HEK293 (cell line): ENCODE results near the gene UGT2B7.
"Not testable (repeated sequence)": the region's sequence is repeated elsewhere in the genome, so short reads cannot be mapped to it uniquely, and the experiment has no call there.

Source experiments
- CTCF ChIA-PET: fragments of 350-600 bp; formaldehyde crosslinking; extraction: SDS; loops from one replicate; lab custom pipeline; 2021; ENCODE audit warnings: antibody characterized with exemption; lab: Yijun Ruan, JAX
- POLR2A ChIA-PET: fragments of 300-600 bp; formaldehyde crosslinking; extraction: SDS; loops from one replicate; lab custom pipeline; 2020; ENCODE audit warnings: antibody characterized with exemption, inconsistent platforms; lab: Yijun Ruan, JAX
- H3K27ac ChIP-seq: fragments of 200-500 bp; sonication (Bioruptor generic); 2 replicates; pipeline ENCODE4 v1.5.1; 2014; ENCODE audit warnings: low read depth, low read length, control low read depth, inconsistent platforms; ENCODE audit errors: extremely low read depth
- H3K36me3 ChIP-seq, 2 experiments: fragments of 200-500 bp in 1 of 2; sonication (Bioruptor generic) in 1 of 2; 1 replicate in 1 of 2; 2 replicates in 1 of 2; pipeline ENCODE4 v1.5.1; 2014 to 2017; ENCODE audit warnings: inconsistent platforms in 2 of 2, low read length in 2 of 2; ENCODE audit not compliant: control insufficient read depth in 2 of 2, insufficient read depth in 1 of 2
- H3K4me1 ChIP-seq: fragments of 200-500 bp; sonication (Bioruptor generic); 2 replicates; pipeline ENCODE4 v1.5.1; 2014; ENCODE audit warnings: mild to moderate bottlenecking, low read length, inconsistent platforms; ENCODE audit not compliant: control insufficient read depth, insufficient read depth
- H3K4me3 ChIP-seq: 2 replicates; pipeline ENCODE4 v1.5.1; 2011; ENCODE audit warnings: low read depth, mild to moderate bottlenecking, control low read depth, low read length, moderate library complexity
- H3K9me3 ChIP-seq: fragments of 200-500 bp; sonication (Bioruptor generic); 2 replicates; pipeline ENCODE4 v1.5.1; 2014; ENCODE audit warnings: low read depth, low read length, inconsistent platforms; ENCODE audit not compliant: control insufficient read depth, insufficient read depth
- BCL11B ChIP-seq: fragments of 450-650 bp; formaldehyde crosslinking; IDR thresholded peaks from 2 replicates; pipeline ENCODE4 v1.5.1; 2016; ENCODE audit warnings: low read depth, missing biosample characterization, missing genetic modification characterization
- INSM2 ChIP-seq: fragments of 450-650 bp; formaldehyde crosslinking; IDR thresholded peaks from 2 replicates; pipeline ENCODE4 v1.5.1; 2016; ENCODE audit warnings: missing biosample characterization, missing genetic modification characterization
- SP2 ChIP-seq: fragments of 450-650 bp; formaldehyde crosslinking; IDR thresholded peaks from 2 replicates; pipeline ENCODE4 v1.5.1; 2016; ENCODE audit warnings: missing biosample characterization, missing genetic modification characterization
- ZBTB1 ChIP-seq: fragments of 450-650 bp; formaldehyde crosslinking; IDR thresholded peaks from 2 replicates; pipeline ENCODE4 v1.5.1; 2016; ENCODE audit warnings: missing biosample characterization, missing genetic modification characterization
- ZEB2 ChIP-seq: fragments of 450-650 bp; formaldehyde crosslinking; IDR thresholded peaks from 2 replicates; pipeline ENCODE4 v1.5.1; 2016; ENCODE audit warnings: missing biosample characterization, missing genetic modification characterization
- ZFP3 ChIP-seq: fragments of 450-650 bp; formaldehyde crosslinking; IDR thresholded peaks from 2 replicates; pipeline ENCODE4 v1.5.1; 2016; ENCODE audit warnings: low read depth, missing biosample characterization, missing genetic modification characterization
- ZFP37 ChIP-seq: fragments of 450-650 bp; formaldehyde crosslinking; IDR thresholded peaks from 2 replicates; pipeline ENCODE4 v1.5.1; 2016; ENCODE audit warnings: missing biosample characterization, missing genetic modification characterization
- ZNF132 ChIP-seq: fragments of 450-650 bp; formaldehyde crosslinking; IDR thresholded peaks from 2 replicates; pipeline ENCODE4 v1.5.1; 2017; ENCODE audit warnings: missing biosample characterization, missing genetic modification characterization, borderline replicate concordance
- ZNF148 ChIP-seq: fragments of 450-650 bp; formaldehyde crosslinking; IDR thresholded peaks from 2 replicates; pipeline ENCODE4 v1.5.0; 2017; ENCODE audit warnings: missing biosample characterization, missing genetic modification characterization, borderline replicate concordance
- ZNF248 ChIP-seq: fragments of 450-650 bp; formaldehyde crosslinking; IDR thresholded peaks from 2 replicates; pipeline ENCODE4 v1.5.1; 2017; ENCODE audit warnings: missing biosample characterization, missing genetic modification characterization
- ZNF266 ChIP-seq: fragments of 450-650 bp; formaldehyde crosslinking; IDR thresholded peaks from 2 replicates; pipeline ENCODE4 v1.5.1; 2016; ENCODE audit warnings: missing biosample characterization, missing genetic modification characterization, low read depth
- ZNF37A ChIP-seq: fragments of 450-650 bp; IDR thresholded peaks from 2 replicates; pipeline ENCODE4 v1.5.1; 2018; ENCODE audit warnings: missing biosample characterization, missing genetic modification characterization
- ZNF391 ChIP-seq: fragments of 450-650 bp; formaldehyde crosslinking; IDR thresholded peaks from 2 replicates; pipeline ENCODE4 v1.5.1; 2016; ENCODE audit warnings: low read depth, missing biosample characterization, missing genetic modification characterization, borderline replicate concordance
- ZNF624 ChIP-seq: fragments of 450-650 bp; formaldehyde crosslinking; IDR thresholded peaks from 2 replicates; pipeline ENCODE4 v1.5.1; 2017; ENCODE audit warnings: missing biosample characterization, missing genetic modification characterization
- ZNF692 ChIP-seq: fragments of 450-650 bp; formaldehyde crosslinking; IDR thresholded peaks from 2 replicates; pipeline ENCODE4 v1.5.1; 2016; ENCODE audit warnings: missing biosample characterization, missing genetic modification characterization
- ZNF76 ChIP-seq: fragments of 450-650 bp; formaldehyde crosslinking; IDR thresholded peaks from 2 replicates; pipeline ENCODE4; 2016; ENCODE audit warnings: low read depth, missing biosample characterization, missing genetic modification characterization, borderline replicate concordance
- ZSCAN18 ChIP-seq: fragments of 450-650 bp; formaldehyde crosslinking; IDR thresholded peaks from 2 replicates; pipeline ENCODE4 v1.5.1; 2016; ENCODE audit warnings: missing biosample characterization, missing genetic modification characterization

Gene UGT2B7

GRCh38 chr4:69051576-69051943, 44.7 kb upstream of the UGT2B7 start:
- no peak for TF ChIP-seq ZBTB1 (tag by site-specific recombination)
- TF ChIP-seq ZNF148 (tag by site-specific recombination): no peak
- TF ChIP-seq ZNF624 (tag by site-specific recombination): no peak
- no peak for TF ChIP-seq ZNF37A (tag by site-specific recombination)
- no peak for TF ChIP-seq ZNF248 (tag by site-specific recombination)
- TF ChIP-seq, all 188 proteins: peak for 0
- ChIA-PET POLR2A (no interaction called here), CTCF (no interaction called here)
- Histone ChIP-seq H3K4me1 (no peaks in the 10 kb centered on the region), H3K4me3 (no peak overlapping the region), H3K9me3 (no peaks in the 10 kb centered on the region), H3K36me3 (no peaks in the 10 kb centered on the region), H3K27ac (no peak overlapping the region)

GRCh38 chr4:69053309-69053885, 42.9 kb upstream of the UGT2B7 start:
- CTCF ChIA-PET, H3K27ac ChIP-seq, H3K4me3 ChIP-seq, POLR2A ChIA-PET, H3K4me1 ChIP-seq, H3K9me3 ChIP-seq, H3K36me3 ChIP-seq: not testable (repeated sequence)

GRCh38 chr4:69054033-69054432, 42.2 kb upstream of the UGT2B7 start:
- H3K27ac ChIP-seq, CTCF ChIA-PET, H3K4me3 ChIP-seq, H3K9me3 ChIP-seq, H3K36me3 ChIP-seq, H3K4me1 ChIP-seq, POLR2A ChIA-PET: not testable (repeated sequence)

GRCh38 chr4:69054578-69055200, 41.6 kb upstream of the UGT2B7 start:
- no peaks in the 10 kb centered on the region for H3K36me3 ChIP-seq
- no peaks in the 10 kb centered on the region for H3K4me1 ChIP-seq
- TF ChIP-seq ZEB2 (tag by site-specific recombination) (no peak), ZNF76 (tag by site-specific recombination) (no peak), ZFP3 (tag by site-specific recombination) (no peak), INSM2 (tag by site-specific recombination) (no peak)
- H3K9me3 ChIP-seq: no peaks in the 10 kb centered on the region
- no peak overlapping the region for H3K4me3 ChIP-seq
- ChIA-PET POLR2A (no interaction called here), CTCF (no interaction called here)
- H3K27ac ChIP-seq: no peak overlapping the region

- H3K4me3 ChIP-seq: no peak overlapping the region
- POLR2A ChIA-PET: no interaction called here
- no peak overlapping the region for H3K27ac ChIP-seq
- no peaks in the 10 kb centered on the region for H3K36me3 ChIP-seq
- CTCF ChIA-PET: no interaction called here
- no peaks in the 10 kb centered on the region for H3K4me1 ChIP-seq
- no peaks in the 10 kb centered on the region for H3K9me3 ChIP-seq
- TF ChIP-seq SP2 (tag by site-specific recombination) (no peak), ZSCAN18 (tag by site-specific recombination) (no peak), ZNF692 (tag by site-specific recombination) (no peak), ZNF37A (tag by site-specific recombination) (no peak), ZNF132 (tag by site-specific recombination) (no peak), ZNF266 (tag by site-specific recombination) (no peak), BCL11B (tag by site-specific recombination) (no peak), ZNF391 (tag by site-specific recombination) (no peak), ZFP37 (tag by site-specific recombination) (no peak)
Observed at GRCh38 chr4:69056150-69056549, 40.1 kb upstream of the UGT2B7 start.
